GM23338 (cell line): ENCODE data around the gene APBA2. TPM values are rescaled to one million over a fixed set of nuclear protein-coding genes. Genes with fewer than 3 reads are reported as not detected.

Experiments used
- ATAC-seq: fragments of 200-7000 bp; cut with Tn5 transposase; 3 replicates; pipeline ENCODE4 v1.9.1; 2020
- DNase-seq: peaks from one replicate; pipeline ENCODE4 v3.0.0-alpha.2; 2015; ENCODE audit warnings: low spot score
- H2AFZ ChIP-seq: fragments of 200-600 bp; sonication (generic); 2 replicates; pipeline ENCODE4 v1.8.0; 2016; ENCODE audit warnings: antibody characterized with exemption, mild to moderate bottlenecking, moderate library complexity
- H3F3A ChIP-seq: fragments of 200-600 bp; sonication (generic); replicated peaks from 2 replicates; pipeline ENCODE4 v1.8.0; 2017; ENCODE audit warnings: antibody characterized with exemption, mixed run types, low read depth
- H3K27ac ChIP-seq: fragments of 200-600 bp; sonication (generic); 2 replicates; pipeline ENCODE4 v1.6.1; 2016; ENCODE audit warnings: low read depth
- H3K27me3 ChIP-seq: fragments of 200-600 bp; sonication (generic); 2 replicates; pipeline ENCODE4 v1.8.0; 2016; ENCODE audit warnings: mild to moderate bottlenecking, mixed run types, moderate library complexity; ENCODE audit not compliant: insufficient read depth
- H3K36me3 ChIP-seq: fragments of 200-600 bp; sonication (generic); 2 replicates; pipeline ENCODE4 v1.8.0; 2016; ENCODE audit warnings: mild to moderate bottlenecking; ENCODE audit not compliant: insufficient read depth
- H3K4me1 ChIP-seq: fragments of 200-600 bp; sonication (generic); 2 replicates; pipeline ENCODE4 v1.8.0; 2016; ENCODE audit warnings: mild to moderate bottlenecking, moderate library complexity; ENCODE audit not compliant: insufficient read depth
- H3K4me2 ChIP-seq: fragments of 200-600 bp; sonication (generic); 2 replicates; pipeline ENCODE4 v1.7.1; 2017; ENCODE audit warnings: mixed run types
- H3K4me3 ChIP-seq: fragments of 200-600 bp; sonication (generic); 2 replicates; pipeline ENCODE4 v1.6.1; 2016; ENCODE audit warnings: mixed run types
- H3K79me2 ChIP-seq: fragments of 200-600 bp; sonication (generic); replicated peaks from 2 replicates; pipeline ENCODE4 v1.8.0; 2017; ENCODE audit warnings: mild to moderate bottlenecking; ENCODE audit not compliant: insufficient read depth
- H3K9me2 ChIP-seq: fragments of 200-600 bp; sonication (generic); 2 replicates; pipeline ENCODE4 v1.8.0; 2017; ENCODE audit not compliant: insufficient read depth
- H4K20me1 ChIP-seq: fragments of 200-600 bp; sonication (generic); replicated peaks from 2 replicates; pipeline ENCODE4 v1.8.0; 2017; ENCODE audit warnings: mild to moderate bottlenecking; ENCODE audit not compliant: insufficient read depth
- H3K27ac Mint-ChIP-seq: 2 replicates; pipeline ENCODE4 v1.8.0; 2020; ENCODE audit warnings: inconsistent platforms, mild to moderate bottlenecking, moderate library complexity, mixed read lengths
- H3K27me3 Mint-ChIP-seq: 3 replicates; pipeline ENCODE4 v1.8.0; 2022; ENCODE audit warnings: low read depth, mild to moderate bottlenecking, moderate library complexity, mixed read lengths, inconsistent platforms; ENCODE audit not compliant: insufficient read depth, poor library complexity
- H3K36me3 Mint-ChIP-seq: 3 replicates; pipeline ENCODE4 v1.8.0; 2021; ENCODE audit warnings: low read depth, mild to moderate bottlenecking, inconsistent platforms, moderate library complexity, mixed read lengths
- H3K4me1 Mint-ChIP-seq: 3 replicates; pipeline ENCODE4 v1.8.0; 2020; ENCODE audit warnings: mild to moderate bottlenecking, inconsistent platforms, mixed read lengths
- H3K4me3 Mint-ChIP-seq: 3 replicates; pipeline ENCODE4 v1.8.0; 2021; ENCODE audit warnings: moderate library complexity, mild to moderate bottlenecking, inconsistent platforms, mixed read lengths
- H3K9me3 Mint-ChIP-seq: 3 replicates; pipeline ENCODE4 v1.8.0; 2020; ENCODE audit warnings: moderate library complexity, mild to moderate bottlenecking, inconsistent platforms, mixed read lengths
- EZH2 ChIP-seq: fragments of 200-600 bp; sonication (generic); IDR thresholded peaks from one replicate; pipeline ENCODE4 v1.8.0; 2017; ENCODE audit warnings: antibody characterized with exemption, mild to moderate bottlenecking, low read depth; ENCODE audit not compliant: unreplicated experiment
- EZH2phosphoT487 ChIP-seq: fragments of 200-600 bp; sonication (generic); IDR thresholded peaks from one replicate; pipeline ENCODE4 v1.8.1; 2018; ENCODE audit warnings: antibody characterized with exemption; ENCODE audit not compliant: unreplicated experiment
- JUNB ChIP-seq: IDR thresholded peaks from one replicate; pipeline ENCODE4 v1.6.1; 2016; ENCODE audit warnings: antibody characterized with exemption; ENCODE audit not compliant: unreplicated experiment
- NANOG ChIP-seq: IDR thresholded peaks from 2 replicates; pipeline ENCODE4 v1.6.1; 2016; ENCODE audit warnings: antibody characterized with exemption, borderline replicate concordance
- POLR2AphosphoS5 ChIP-seq: IDR thresholded peaks from 2 replicates; pipeline ENCODE4 v1.6.1; 2016; ENCODE audit warnings: antibody characterized with exemption, low read depth
- STAT1 ChIP-seq: IDR thresholded peaks from one replicate; pipeline ENCODE4 v1.6.1; 2016; ENCODE audit warnings: antibody characterized with exemption; ENCODE audit not compliant: unreplicated experiment
- ZNF114 ChIP-seq: fragments of 250-450 bp; sonication (Bioruptor Pico); IDR thresholded peaks from 2 replicates; pipeline ENCODE4 v1.5.0; 2020; ENCODE audit warnings: mild to moderate bottlenecking, moderate library complexity
- ZNF331 ChIP-seq: fragments of 250-450 bp; sonication (Bioruptor Pico); IDR thresholded peaks from 2 replicates; pipeline ENCODE4 v1.5.0; 2020; ENCODE audit warnings: low read depth, mild to moderate bottlenecking, moderate library complexity
- polyA plus RNA-seq: library from polyadenylated mRNA; unstranded; fragments of >200 nt; fragmentation: Nextera tagmentation; extraction: Ambion mirVana; gene quantifications from 2 replicates; pipeline ENCODE4 v1.2.1, GENCODE V29; 2016
- total RNA-seq: library from RNA; depleted of rRNA; stranded (reverse); fragments of >200 nt; shearing (Covaris generic); gene quantifications from 2 replicates; pipeline ENCODE4 v1.2.3, GENCODE V29; 2014
- TF ChIP-seq, protein P1 (sequence below): fragments of 250-450 bp; sonication (Bioruptor Pico); IDR thresholded peaks from 2 replicates; pipeline ENCODE4 v1.5.0; 2020; ENCODE audit warnings: mild to moderate bottlenecking, moderate library complexity
- TF ChIP-seq, protein P2 (sequence below), 2 experiments: fragments of 200-600 bp in 1 of 2; sonication (generic) in 1 of 2; conservative IDR thresholded peaks; 2 replicates each; pipeline versions ENCODE4 v1.5.1 to v1.6.1; 2016 to 2017; ENCODE audit warnings: antibody characterized with exemption in 2 of 2, low read depth in 2 of 2, mild to moderate bottlenecking in 2 of 2, moderate library complexity in 1 of 2
- TF ChIP-seq, protein P3 (sequence below): IDR thresholded peaks from one replicate; pipeline ENCODE4 v1.6.1; 2018; ENCODE audit warnings: antibody characterized with exemption; ENCODE audit not compliant: unreplicated experiment

APBA2 gene
- total and polyA plus RNA-seq, 2 experiments from 2014 or later = 5.9 to 24.7 TPM

DNA sequence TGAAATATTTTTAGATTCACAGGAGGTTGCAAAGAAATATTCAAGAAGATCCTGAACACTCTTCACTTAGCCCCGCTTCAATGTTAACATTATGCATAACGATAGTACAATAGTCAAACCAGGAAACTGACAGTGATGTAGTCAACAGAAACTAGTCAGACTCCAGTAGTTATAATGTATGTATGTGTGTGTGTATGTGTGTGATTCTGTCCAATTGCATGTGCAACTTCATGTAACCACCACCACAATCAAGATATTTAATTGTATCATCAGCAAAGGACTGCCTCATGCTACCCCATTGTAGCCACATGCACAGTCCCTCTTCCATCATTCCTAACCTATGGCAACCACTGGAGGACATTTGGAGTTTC, 77.9 kb downstream of the APBA2 start (continued):
- TF ChIP-seq, protein P1, sequence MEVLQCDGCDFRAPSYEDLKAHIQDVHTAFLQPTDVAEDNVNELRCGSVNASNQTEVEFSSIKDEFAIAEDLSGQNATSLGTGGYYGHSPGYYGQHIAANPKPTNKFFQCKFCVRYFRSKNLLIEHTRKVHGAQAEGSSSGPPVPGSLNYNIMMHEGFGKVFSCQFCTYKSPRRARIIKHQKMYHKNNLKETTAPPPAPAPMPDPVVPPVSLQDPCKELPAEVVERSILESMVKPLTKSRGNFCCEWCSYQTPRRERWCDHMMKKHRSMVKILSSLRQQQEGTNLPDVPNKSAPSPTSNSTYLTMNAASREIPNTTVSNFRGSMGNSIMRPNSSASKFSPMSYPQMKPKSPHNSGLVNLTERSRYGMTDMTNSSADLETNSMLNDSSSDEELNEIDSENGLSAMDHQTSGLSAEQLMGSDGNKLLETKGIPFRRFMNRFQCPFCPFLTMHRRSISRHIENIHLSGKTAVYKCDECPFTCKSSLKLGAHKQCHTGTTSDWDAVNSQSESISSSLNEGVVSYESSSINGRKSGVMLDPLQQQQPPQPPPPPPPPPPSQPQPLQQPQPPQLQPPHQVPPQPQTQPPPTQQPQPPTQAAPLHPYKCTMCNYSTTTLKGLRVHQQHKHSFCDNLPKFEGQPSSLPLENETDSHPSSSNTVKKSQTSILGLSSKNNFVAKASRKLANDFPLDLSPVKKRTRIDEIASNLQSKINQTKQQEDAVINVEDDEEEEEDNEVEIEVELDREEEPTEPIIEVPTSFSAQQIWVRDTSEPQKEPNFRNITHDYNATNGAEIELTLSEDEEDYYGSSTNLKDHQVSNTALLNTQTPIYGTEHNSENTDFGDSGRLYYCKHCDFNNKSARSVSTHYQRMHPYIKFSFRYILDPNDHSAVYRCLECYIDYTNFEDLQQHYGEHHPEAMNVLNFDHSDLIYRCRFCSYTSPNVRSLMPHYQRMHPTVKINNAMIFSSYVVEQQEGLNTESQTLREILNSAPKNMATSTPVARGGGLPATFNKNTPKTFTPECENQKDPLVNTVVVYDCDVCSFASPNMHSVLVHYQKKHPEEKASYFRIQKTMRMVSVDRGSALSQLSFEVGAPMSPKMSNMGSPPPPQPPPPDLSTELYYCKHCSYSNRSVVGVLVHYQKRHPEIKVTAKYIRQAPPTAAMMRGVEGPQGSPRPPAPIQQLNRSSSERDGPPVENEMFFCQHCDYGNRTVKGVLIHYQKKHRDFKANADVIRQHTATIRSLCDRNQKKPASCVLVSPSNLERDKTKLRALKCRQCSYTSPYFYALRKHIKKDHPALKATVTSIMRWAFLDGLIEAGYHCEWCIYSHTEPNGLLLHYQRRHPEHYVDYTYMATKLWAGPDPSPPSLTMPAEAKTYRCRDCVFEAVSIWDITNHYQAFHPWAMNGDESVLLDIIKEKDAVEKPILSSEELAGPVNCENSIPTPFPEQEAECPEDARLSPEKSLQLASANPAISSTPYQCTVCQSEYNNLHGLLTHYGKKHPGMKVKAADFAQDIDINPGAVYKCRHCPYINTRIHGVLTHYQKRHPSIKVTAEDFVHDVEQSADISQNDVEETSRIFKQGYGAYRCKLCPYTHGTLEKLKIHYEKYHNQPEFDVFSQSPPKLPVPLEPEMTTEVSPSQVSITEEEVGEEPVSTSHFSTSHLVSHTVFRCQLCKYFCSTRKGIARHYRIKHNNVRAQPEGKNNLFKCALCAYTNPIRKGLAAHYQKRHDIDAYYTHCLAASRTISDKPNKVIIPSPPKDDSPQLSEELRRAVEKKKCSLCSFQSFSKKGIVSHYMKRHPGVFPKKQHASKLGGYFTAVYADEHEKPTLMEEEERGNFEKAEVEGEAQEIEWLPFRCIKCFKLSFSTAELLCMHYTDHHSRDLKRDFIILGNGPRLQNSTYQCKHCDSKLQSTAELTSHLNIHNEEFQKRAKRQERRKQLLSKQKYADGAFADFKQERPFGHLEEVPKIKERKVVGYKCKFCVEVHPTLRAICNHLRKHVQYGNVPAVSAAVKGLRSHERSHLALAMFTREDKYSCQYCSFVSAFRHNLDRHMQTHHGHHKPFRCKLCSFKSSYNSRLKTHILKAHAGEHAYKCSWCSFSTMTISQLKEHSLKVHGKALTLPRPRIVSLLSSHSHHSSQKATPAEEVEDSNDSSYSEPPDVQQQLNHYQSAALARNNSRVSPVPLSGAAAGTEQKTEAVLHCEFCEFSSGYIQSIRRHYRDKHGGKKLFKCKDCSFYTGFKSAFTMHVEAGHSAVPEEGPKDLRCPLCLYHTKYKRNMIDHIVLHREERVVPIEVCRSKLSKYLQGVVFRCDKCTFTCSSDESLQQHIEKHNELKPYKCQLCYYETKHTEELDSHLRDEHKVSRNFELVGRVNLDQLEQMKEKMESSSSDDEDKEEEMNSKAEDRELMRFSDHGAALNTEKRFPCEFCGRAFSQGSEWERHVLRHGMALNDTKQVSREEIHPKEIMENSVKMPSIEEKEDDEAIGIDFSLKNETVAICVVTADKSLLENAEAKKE (CRISPR knock-in tag) = no peak

DNA sequence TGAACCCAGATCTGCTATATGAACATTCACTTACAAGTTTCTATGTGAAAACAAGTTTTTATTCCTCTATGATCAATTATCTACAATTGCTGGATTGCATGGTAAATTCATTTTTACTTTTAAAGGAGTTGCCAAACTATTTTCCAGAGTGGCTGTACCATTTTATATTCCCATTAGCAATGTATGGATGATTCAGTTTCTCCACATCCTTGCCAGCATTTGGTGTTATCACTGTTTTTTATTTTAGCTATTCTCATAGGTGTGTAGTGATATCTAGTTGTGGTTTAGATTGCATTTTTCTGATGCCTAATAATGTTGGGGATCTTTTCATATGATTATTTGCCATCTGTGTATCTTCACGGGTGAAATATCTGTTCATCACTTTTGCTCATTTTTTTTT, 78.3 kb downstream of the APBA2 start:
- Mint-ChIP-seq H3K27me3 (no peaks in the 10 kb centered on the region), H3K27ac (no peak overlapping the region), H3K4me3 (no peak overlapping the region), H3K36me3 (no peaks in the 10 kb centered on the region; the same call in 2 of the 3 replicates), H3K9me3 (no peaks in the 10 kb centered on the region), H3K4me1 (no peaks in the 10 kb centered on the region; the same call in 2 of the 3 replicates)
- no peaks in the 10 kb centered on the region for H3K79me2 ChIP-seq
- H3F3A ChIP-seq = no peaks in the 10 kb centered on the region
- no peak overlapping the region for H3K27ac ChIP-seq
- H3K36me3 ChIP-seq = no peaks in the 10 kb centered on the region
- H3K9me2 ChIP-seq = no peaks in the 10 kb centered on the region
- no peak overlapping the region for H2AFZ ChIP-seq
- no peaks in the 10 kb centered on the region for H3K4me1 ChIP-seq
- H3K4me2 ChIP-seq = no peak overlapping the region
- no peaks in the 10 kb centered on the region for H4K20me1 ChIP-seq
- H3K27me3 ChIP-seq = no peaks in the 10 kb centered on the region
- no peak overlapping the region for H3K4me3 ChIP-seq
- no peak for DNase-seq
- ATAC-seq = no peak
- TF ChIP-seq, protein P2, sequence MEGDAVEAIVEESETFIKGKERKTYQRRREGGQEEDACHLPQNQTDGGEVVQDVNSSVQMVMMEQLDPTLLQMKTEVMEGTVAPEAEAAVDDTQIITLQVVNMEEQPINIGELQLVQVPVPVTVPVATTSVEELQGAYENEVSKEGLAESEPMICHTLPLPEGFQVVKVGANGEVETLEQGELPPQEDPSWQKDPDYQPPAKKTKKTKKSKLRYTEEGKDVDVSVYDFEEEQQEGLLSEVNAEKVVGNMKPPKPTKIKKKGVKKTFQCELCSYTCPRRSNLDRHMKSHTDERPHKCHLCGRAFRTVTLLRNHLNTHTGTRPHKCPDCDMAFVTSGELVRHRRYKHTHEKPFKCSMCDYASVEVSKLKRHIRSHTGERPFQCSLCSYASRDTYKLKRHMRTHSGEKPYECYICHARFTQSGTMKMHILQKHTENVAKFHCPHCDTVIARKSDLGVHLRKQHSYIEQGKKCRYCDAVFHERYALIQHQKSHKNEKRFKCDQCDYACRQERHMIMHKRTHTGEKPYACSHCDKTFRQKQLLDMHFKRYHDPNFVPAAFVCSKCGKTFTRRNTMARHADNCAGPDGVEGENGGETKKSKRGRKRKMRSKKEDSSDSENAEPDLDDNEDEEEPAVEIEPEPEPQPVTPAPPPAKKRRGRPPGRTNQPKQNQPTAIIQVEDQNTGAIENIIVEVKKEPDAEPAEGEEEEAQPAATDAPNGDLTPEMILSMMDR (conservative IDR thresholded peaks at IDR 0.05; ENCODE audit: low read depth in 2 of 2) = no peak
- no peak for TF ChIP-seq NANOG
- no peak for TF ChIP-seq EZH2
- TF ChIP-seq POLR2AphosphoS5 = no peak
- TF ChIP-seq JUNB = no peak
- TF ChIP-seq, protein P3, sequence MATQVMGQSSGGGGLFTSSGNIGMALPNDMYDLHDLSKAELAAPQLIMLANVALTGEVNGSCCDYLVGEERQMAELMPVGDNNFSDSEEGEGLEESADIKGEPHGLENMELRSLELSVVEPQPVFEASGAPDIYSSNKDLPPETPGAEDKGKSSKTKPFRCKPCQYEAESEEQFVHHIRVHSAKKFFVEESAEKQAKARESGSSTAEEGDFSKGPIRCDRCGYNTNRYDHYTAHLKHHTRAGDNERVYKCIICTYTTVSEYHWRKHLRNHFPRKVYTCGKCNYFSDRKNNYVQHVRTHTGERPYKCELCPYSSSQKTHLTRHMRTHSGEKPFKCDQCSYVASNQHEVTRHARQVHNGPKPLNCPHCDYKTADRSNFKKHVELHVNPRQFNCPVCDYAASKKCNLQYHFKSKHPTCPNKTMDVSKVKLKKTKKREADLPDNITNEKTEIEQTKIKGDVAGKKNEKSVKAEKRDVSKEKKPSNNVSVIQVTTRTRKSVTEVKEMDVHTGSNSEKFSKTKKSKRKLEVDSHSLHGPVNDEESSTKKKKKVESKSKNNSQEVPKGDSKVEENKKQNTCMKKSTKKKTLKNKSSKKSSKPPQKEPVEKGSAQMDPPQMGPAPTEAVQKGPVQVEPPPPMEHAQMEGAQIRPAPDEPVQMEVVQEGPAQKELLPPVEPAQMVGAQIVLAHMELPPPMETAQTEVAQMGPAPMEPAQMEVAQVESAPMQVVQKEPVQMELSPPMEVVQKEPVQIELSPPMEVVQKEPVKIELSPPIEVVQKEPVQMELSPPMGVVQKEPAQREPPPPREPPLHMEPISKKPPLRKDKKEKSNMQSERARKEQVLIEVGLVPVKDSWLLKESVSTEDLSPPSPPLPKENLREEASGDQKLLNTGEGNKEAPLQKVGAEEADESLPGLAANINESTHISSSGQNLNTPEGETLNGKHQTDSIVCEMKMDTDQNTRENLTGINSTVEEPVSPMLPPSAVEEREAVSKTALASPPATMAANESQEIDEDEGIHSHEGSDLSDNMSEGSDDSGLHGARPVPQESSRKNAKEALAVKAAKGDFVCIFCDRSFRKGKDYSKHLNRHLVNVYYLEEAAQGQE = no peak
- TF ChIP-seq STAT1 = no peak
- no peak for TF ChIP-seq EZH2phosphoT487
- TF ChIP-seq ZNF114 = no peak
- TF ChIP-seq ZNF331 = no peak
